ENCODE data around the gene ST6GALNAC5.

The ST6GALNAC5 gene

GRCh38 chr1:76939050-76939816, 72.0 kb downstream of the ST6GALNAC5 start:
- TF ChIP-seq CTCF (conservative IDR thresholded peaks at IDR 0.05; ENCODE audit: low read depth) = no peak
- ChIA-PET POLR2A (ENCODE audit: low non-redundant PET) (no interaction called here), CTCF (no interaction called here)
- no peak for DNase-seq (ENCODE audit: low spot score)
- no peak overlapping the region for H3K27ac ChIP-seq

- POLR2A ChIA-PET (ENCODE audit: low non-redundant PET) = no interaction called here
- no peak for DNase-seq (ENCODE audit: low spot score)
- CTCF ChIA-PET = interaction anchor here (0.7 kb wide), 1 partner anchor 16 kb away, joined by 3 read pairs; no protein-coding TSS in a partner anchor
- TF ChIP-seq CTCF (conservative IDR thresholded peaks at IDR 0.05; ENCODE audit: low read depth) = no peak
- H3K27ac ChIP-seq = no peak overlapping the region
Observed at GRCh38 chr1:76939817-76940216, 72.5 kb downstream of the ST6GALNAC5 start.

- no peak for DNase-seq (ENCODE audit: low spot score)
- no peak for TF ChIP-seq CTCF (conservative IDR thresholded peaks at IDR 0.05; ENCODE audit: low read depth)
- POLR2A ChIA-PET (ENCODE audit: low non-redundant PET) = no interaction called here
- CTCF ChIA-PET = no interaction called here
- no peak overlapping the region for H3K27ac ChIP-seq
Observed at GRCh38 chr1:76940571-76941335, 73.5 kb downstream of the ST6GALNAC5 start.

GRCh38 chr1:76942549-76942948, 75.3 kb downstream of the ST6GALNAC5 start:
- no peak for DNase-seq (ENCODE audit: low spot score)
- ChIA-PET POLR2A (ENCODE audit: low non-redundant PET) (no interaction called here), CTCF (no interaction called here)
- no peak overlapping the region for H3K27ac ChIP-seq
- no peak for TF ChIP-seq CTCF (conservative IDR thresholded peaks at IDR 0.05; ENCODE audit: low read depth)

GRCh38 chr1:76944942-76945341, 77.7 kb downstream of the ST6GALNAC5 start:
- ChIA-PET POLR2A (ENCODE audit: low non-redundant PET) (no interaction called here), CTCF (no interaction called here)
- no peak for DNase-seq (ENCODE audit: low spot score)
- TF ChIP-seq CTCF (conservative IDR thresholded peaks at IDR 0.05; ENCODE audit: low read depth) = no peak
- no peak overlapping the region for H3K27ac ChIP-seq

GRCh38 chr1:76948846-76949245, 81.6 kb downstream of the ST6GALNAC5 start:
- ChIA-PET CTCF (no interaction called here), POLR2A (ENCODE audit: low non-redundant PET) (no interaction called here)
- TF ChIP-seq CTCF (conservative IDR thresholded peaks at IDR 0.05; ENCODE audit: low read depth) = no peak
- no peak for DNase-seq (ENCODE audit: low spot score)
- H3K27ac ChIP-seq = no peak overlapping the region
